Activated naive CD8-positive, alpha-beta T cell (primary cell): ENCODE measurements around the gene PTEN.
"Not testable (repeated sequence)": the region's sequence is repeated elsewhere in the genome, so short reads cannot be mapped to it uniquely, and the experiment has no call there.

ENCODE experiments used
- H3K27ac Mint-ChIP-seq: one replicate; pipeline ENCODE4 v1.8.0; 2021; ENCODE audit warnings: mixed read lengths
- H3K27me3 Mint-ChIP-seq: one replicate; pipeline ENCODE4 v1.8.0; 2021; ENCODE audit warnings: mixed read lengths
- H3K36me3 Mint-ChIP-seq: one replicate; pipeline ENCODE4 v1.8.0; 2021; ENCODE audit warnings: mixed read lengths
- H3K4me1 Mint-ChIP-seq: one replicate; pipeline ENCODE4 v1.8.0; 2021; ENCODE audit warnings: low read depth, mixed read lengths
- H3K4me3 Mint-ChIP-seq: one replicate; pipeline ENCODE4 v1.8.0; 2021; ENCODE audit warnings: mild to moderate bottlenecking, mixed read lengths
- H3K9me3 Mint-ChIP-seq: one replicate; pipeline ENCODE4 v1.8.0; 2021; ENCODE audit warnings: low read depth, mixed read lengths

PTEN gene

GRCh38 chr10:87863053-87863943 lies at the start of gene PTEN, which contains the start of gene KLLN:
Gene PTEN, plus strand, starts transcription at chr10:87863625. Its CDS starts 845 bp downstream, at chr10:87864470.
Gene KLLN, minus strand, starts transcription at chr10:87863533. Its CDS starts 1,046 bp downstream, at chr10:87862487.
- peak within 1 kb of the TSS; percentile 97 for H3K4me3 Mint-ChIP-seq
- peaks cover under 1% of the 10 kb centered on the region for H3K36me3 Mint-ChIP-seq
- no peaks in the 10 kb centered on the region for H3K9me3 Mint-ChIP-seq
- no peaks in the 10 kb centered on the region for H3K27me3 Mint-ChIP-seq
- H3K27ac Mint-ChIP-seq = peak within 1 kb of the TSS; percentile 89
- peaks cover 51% of the 10 kb centered on the region for H3K4me1 Mint-ChIP-seq

- Mint-ChIP-seq H3K27me3 (no peaks in the 10 kb centered on the region), H3K4me1 (peaks cover 47% of the 10 kb centered on the region), H3K36me3 (peaks cover 10% of the 10 kb centered on the region), H3K27ac (peak overlapping the region; percentile 98), H3K9me3 (no peaks in the 10 kb centered on the region), H3K4me3 (peak overlapping the region; percentile 95)
These were observed 47.1 kb upstream of the PTEN start for GRCh38 chr10:87816163-87816897.

GRCh38 chr10:87816898-87817608 lies 46.4 kb upstream of the PTEN start:
- H3K27ac Mint-ChIP-seq = peak overlapping the region; percentile 98
- H3K9me3 Mint-ChIP-seq = no peaks in the 10 kb centered on the region
- H3K27me3 Mint-ChIP-seq = no peaks in the 10 kb centered on the region
- H3K4me3 Mint-ChIP-seq = peak overlapping the region; percentile 95
- peaks cover 40% of the 10 kb centered on the region for H3K4me1 Mint-ChIP-seq
- peaks cover 3% of the 10 kb centered on the region for H3K36me3 Mint-ChIP-seq

GRCh38 chr10:87817609-87818504 lies 45.6 kb upstream of the PTEN start, which contains the start of gene ATAD1:
Gene ATAD1, minus strand, starts transcription at chr10:87818226. Its CDS starts 3,627 bp downstream, at chr10:87814599.
- peak within 1 kb of the TSS; percentile 95 for H3K4me3 Mint-ChIP-seq
- H3K27me3 Mint-ChIP-seq = no peaks in the 10 kb centered on the region
- peak within 1 kb of the TSS; percentile 98 for H3K27ac Mint-ChIP-seq
- peaks cover 3% of the 10 kb centered on the region for H3K36me3 Mint-ChIP-seq
- peaks cover 40% of the 10 kb centered on the region for H3K4me1 Mint-ChIP-seq
- H3K9me3 Mint-ChIP-seq = no peaks in the 10 kb centered on the region

GRCh38 chr10:87818505-87819288 lies 44.7 kb upstream of the PTEN start:
- H3K27ac Mint-ChIP-seq = peak overlapping the region; percentile 98
- H3K9me3 Mint-ChIP-seq = no peaks in the 10 kb centered on the region
- peaks cover 3% of the 10 kb centered on the region for H3K36me3 Mint-ChIP-seq
- no peaks in the 10 kb centered on the region for H3K27me3 Mint-ChIP-seq
- H3K4me1 Mint-ChIP-seq = peaks cover 38% of the 10 kb centered on the region
- peak overlapping the region; percentile 95 for H3K4me3 Mint-ChIP-seq

- H3K36me3 Mint-ChIP-seq = peaks cover 3% of the 10 kb centered on the region
- H3K9me3 Mint-ChIP-seq = no peaks in the 10 kb centered on the region
- peak overlapping the region; percentile 54 for H3K4me3 Mint-ChIP-seq
- H3K4me1 Mint-ChIP-seq = peaks cover 36% of the 10 kb centered on the region
- H3K27ac Mint-ChIP-seq = peak overlapping the region; percentile 64
- H3K27me3 Mint-ChIP-seq = no peaks in the 10 kb centered on the region
These were observed 44.2 kb upstream of the PTEN start for GRCh38 chr10:87819289-87819585.

- H3K27me3 Mint-ChIP-seq = no peaks in the 10 kb centered on the region
- peak overlapping the region; percentile 16 for H3K27ac Mint-ChIP-seq
- peaks cover 21% of the 10 kb centered on the region for H3K4me1 Mint-ChIP-seq
- H3K36me3 Mint-ChIP-seq = no peaks in the 10 kb centered on the region
- no peaks in the 10 kb centered on the region for H3K9me3 Mint-ChIP-seq
- no peak overlapping the region for H3K4me3 Mint-ChIP-seq
These were observed 36.8 kb upstream of the PTEN start for GRCh38 chr10:87826653-87827052.

GRCh38 chr10:87827681-87828080 lies 35.7 kb upstream of the PTEN start:
- peak overlapping the region; percentile 23 for H3K27ac Mint-ChIP-seq
- no peak overlapping the region for H3K4me3 Mint-ChIP-seq
- peaks cover 21% of the 10 kb centered on the region for H3K4me1 Mint-ChIP-seq
- no peaks in the 10 kb centered on the region for H3K36me3 Mint-ChIP-seq
- no peaks in the 10 kb centered on the region for H3K27me3 Mint-ChIP-seq
- H3K9me3 Mint-ChIP-seq = no peaks in the 10 kb centered on the region

- peaks cover 21% of the 10 kb centered on the region for H3K4me1 Mint-ChIP-seq
- not testable (repeated sequence) for H3K27me3 Mint-ChIP-seq, H3K9me3 Mint-ChIP-seq, H3K4me3 Mint-ChIP-seq, H3K27ac Mint-ChIP-seq, H3K36me3 Mint-ChIP-seq
These were observed 34.4 kb upstream of the PTEN start for GRCh38 chr10:87829051-87829450.

- Mint-ChIP-seq H3K4me3 (no peak overlapping the region), H3K36me3 (no peaks in the 10 kb centered on the region), H3K9me3 (no peaks in the 10 kb centered on the region), H3K27ac (no peak overlapping the region), H3K4me1 (peaks cover 21% of the 10 kb centered on the region), H3K27me3 (no peaks in the 10 kb centered on the region)
These were observed 33.3 kb upstream of the PTEN start for GRCh38 chr10:87829986-87830729.

GRCh38 chr10:87836098-87836497 lies 27.3 kb upstream of the PTEN start:
- no peak overlapping the region for H3K27ac Mint-ChIP-seq
- peaks cover 6% of the 10 kb centered on the region for H3K9me3 Mint-ChIP-seq
- no peaks in the 10 kb centered on the region for H3K4me1 Mint-ChIP-seq
- peaks cover 1% of the 10 kb centered on the region for H3K27me3 Mint-ChIP-seq
- no peak overlapping the region for H3K4me3 Mint-ChIP-seq
- peaks cover 20% of the 10 kb centered on the region for H3K36me3 Mint-ChIP-seq

- peaks cover 20% of the 10 kb centered on the region for H3K36me3 Mint-ChIP-seq
- H3K4me1 Mint-ChIP-seq = no peaks in the 10 kb centered on the region
- H3K9me3 Mint-ChIP-seq = peaks cover 6% of the 10 kb centered on the region
- H3K27me3 Mint-ChIP-seq = peaks cover 1% of the 10 kb centered on the region
- no peak overlapping the region for H3K4me3 Mint-ChIP-seq
- no peak overlapping the region for H3K27ac Mint-ChIP-seq
These were observed 26.0 kb upstream of the PTEN start for GRCh38 chr10:87837445-87837844.

- Mint-ChIP-seq H3K4me1 (no peaks in the 10 kb centered on the region), H3K4me3 (no peak overlapping the region), H3K27ac (no peak overlapping the region), H3K36me3 (peaks cover 20% of the 10 kb centered on the region), H3K9me3 (peaks cover 6% of the 10 kb centered on the region), H3K27me3 (peaks cover 1% of the 10 kb centered on the region)
These were observed 24.8 kb upstream of the PTEN start for GRCh38 chr10:87838650-87839049.
